ENCODE data around the gene BCAR3. TPM values are rescaled to one million over a fixed set of nuclear protein-coding genes. Genes with fewer than 3 reads are reported as not detected.
"Not testable (repeated sequence)": the region's sequence is repeated elsewhere in the genome, so short reads cannot be mapped to it uniquely, and the experiment has no call there.

Gene BCAR3
- total RNA-seq, 2 experiments from 2014 or later: 0.96 to 1.3 TPM

- Mint-ChIP-seq H3K27me3 (peaks cover 28% of the 10 kb centered on the region), H3K36me3 (no peaks in the 10 kb centered on the region), H3K27ac (no peak overlapping the region), H3K4me3 (no peak overlapping the region), H3K4me1 (peaks cover 20% of the 10 kb centered on the region), H3K9me3 (ENCODE audit: low read depth) (no peaks in the 10 kb centered on the region)
- no peak for DNase-seq
- no peak for ATAC-seq
- CTCF ChIA-PET: no interaction called here
Measured at GRCh38 chr1:93593854-93594602, 87.6 kb downstream of the BCAR3 start.

- ATAC-seq (no peak), DNase-seq (no peak)
- Mint-ChIP-seq H3K4me1 (peaks cover 29% of the 10 kb centered on the region), H3K27ac (no peak overlapping the region), H3K27me3 (peaks cover 28% of the 10 kb centered on the region), H3K36me3 (no peaks in the 10 kb centered on the region), H3K4me3 (no peak overlapping the region), H3K9me3 (ENCODE audit: low read depth) (no peaks in the 10 kb centered on the region)
- CTCF ChIA-PET: interaction anchor here (1.5 kb wide), 1 partner anchor 221 kb away, joined by 3 read pairs; no protein-coding TSS in a partner anchor
Measured at GRCh38 chr1:93592551-93592949, 89.1 kb downstream of the BCAR3 start.

- H3K4me3 Mint-ChIP-seq: no peak overlapping the region
- peak; percentile 65 for ATAC-seq
- no peaks in the 10 kb centered on the region for H3K9me3 Mint-ChIP-seq (ENCODE audit: low read depth)
- H3K36me3 Mint-ChIP-seq: no peaks in the 10 kb centered on the region
- peak; percentile 79 for DNase-seq
- CTCF ChIA-PET: interaction anchor here (1.5 kb wide), 1 partner anchor 222 kb away, joined by 3 read pairs; no protein-coding TSS in a partner anchor
- H3K4me1 Mint-ChIP-seq: peaks cover 29% of the 10 kb centered on the region
- peaks cover 24% of the 10 kb centered on the region for H3K27me3 Mint-ChIP-seq
- H3K27ac Mint-ChIP-seq: no peak overlapping the region
Measured at GRCh38 chr1:93591676-93592550, 89.7 kb downstream of the BCAR3 start.

- H3K9me3 Mint-ChIP-seq (ENCODE audit: low read depth); CTCF ChIA-PET; H3K4me3 Mint-ChIP-seq; H3K27ac Mint-ChIP-seq; DNase-seq; H3K36me3 Mint-ChIP-seq; ATAC-seq: not testable (repeated sequence)
- H3K4me1 Mint-ChIP-seq: peaks cover 29% of the 10 kb centered on the region
- H3K27me3 Mint-ChIP-seq: peaks cover 18% of the 10 kb centered on the region
Measured at GRCh38 chr1:93591291-93591675, 90.4 kb downstream of the BCAR3 start.

GRCh38 chr1:93588955-93589354 lies 92.7 kb downstream of the BCAR3 start:
- Mint-ChIP-seq H3K4me1 (peaks cover 29% of the 10 kb centered on the region), H3K27me3 (peaks cover under 1% of the 10 kb centered on the region), H3K4me3 (no peak overlapping the region), H3K27ac (no peak overlapping the region), H3K36me3 (no peaks in the 10 kb centered on the region), H3K9me3 (ENCODE audit: low read depth) (no peaks in the 10 kb centered on the region)
- DNase-seq: no peak
- no peak for ATAC-seq
- CTCF ChIA-PET: no interaction called here

GRCh38 chr1:93588206-93588605 lies 93.4 kb downstream of the BCAR3 start:
- Mint-ChIP-seq H3K36me3 (no peaks in the 10 kb centered on the region), H3K9me3 (ENCODE audit: low read depth) (no peaks in the 10 kb centered on the region), H3K27me3 (no peaks in the 10 kb centered on the region), H3K4me1 (peaks cover 29% of the 10 kb centered on the region), H3K4me3 (no peak overlapping the region), H3K27ac (no peak overlapping the region)
- ATAC-seq (peak; percentile 52), DNase-seq (no peak)
- CTCF ChIA-PET: no interaction called here

GRCh38 chr1:93587354-93587753 lies 94.3 kb downstream of the BCAR3 start:
- CTCF ChIA-PET: no interaction called here
- no peak for DNase-seq
- ATAC-seq: no peak
- Mint-ChIP-seq H3K27ac (no peak overlapping the region), H3K9me3 (ENCODE audit: low read depth) (no peaks in the 10 kb centered on the region), H3K4me1 (peaks cover 29% of the 10 kb centered on the region), H3K4me3 (no peak overlapping the region), H3K27me3 (no peaks in the 10 kb centered on the region), H3K36me3 (no peaks in the 10 kb centered on the region)

- ATAC-seq (no peak), DNase-seq (no peak)
- Mint-ChIP-seq H3K27me3 (no peaks in the 10 kb centered on the region), H3K27ac (no peak overlapping the region), H3K4me1 (peaks cover 14% of the 10 kb centered on the region), H3K4me3 (no peak overlapping the region), H3K9me3 (ENCODE audit: low read depth) (no peaks in the 10 kb centered on the region), H3K36me3 (no peaks in the 10 kb centered on the region)
- CTCF ChIA-PET: no interaction called here
Measured at GRCh38 chr1:93585059-93585966, 96.3 kb downstream of the BCAR3 start.

- no peaks in the 10 kb centered on the region for H3K27me3 Mint-ChIP-seq
- no peaks in the 10 kb centered on the region for H3K36me3 Mint-ChIP-seq
- ATAC-seq (no peak), DNase-seq (no peak)
- no peak overlapping the region for H3K4me3 Mint-ChIP-seq
- CTCF ChIA-PET: no interaction called here
- H3K9me3 Mint-ChIP-seq (ENCODE audit: low read depth): no peaks in the 10 kb centered on the region
- no peak overlapping the region for H3K27ac Mint-ChIP-seq
- peaks cover 10% of the 10 kb centered on the region for H3K4me1 Mint-ChIP-seq
Measured at GRCh38 chr1:93584261-93585003, 97.2 kb downstream of the BCAR3 start.

- Mint-ChIP-seq H3K4me3 (no peak overlapping the region), H3K9me3 (ENCODE audit: low read depth) (no peaks in the 10 kb centered on the region), H3K4me1 (no peaks in the 10 kb centered on the region), H3K27me3 (no peaks in the 10 kb centered on the region), H3K36me3 (no peaks in the 10 kb centered on the region), H3K27ac (no peak overlapping the region)
- no peak for DNase-seq
- CTCF ChIA-PET: no interaction called here
- ATAC-seq: no peak
Measured at GRCh38 chr1:93581917-93582850, 99.5 kb downstream of the BCAR3 start.

- H3K4me3 Mint-ChIP-seq: no peak overlapping the region
- ATAC-seq (no peak), DNase-seq (no peak)
- no peaks in the 10 kb centered on the region for H3K9me3 Mint-ChIP-seq (ENCODE audit: low read depth)
- CTCF ChIA-PET: no interaction called here
- H3K4me1 Mint-ChIP-seq: no peaks in the 10 kb centered on the region
- H3K27ac Mint-ChIP-seq: no peak overlapping the region
- no peaks in the 10 kb centered on the region for H3K36me3 Mint-ChIP-seq
- H3K27me3 Mint-ChIP-seq: no peaks in the 10 kb centered on the region
Measured at GRCh38 chr1:93579891-93580290, 101.7 kb downstream of the BCAR3 start.
